K562 (cell line): ENCODE results near the gene MAP2K3. TPM values are rescaled to one million over a fixed set of nuclear protein-coding genes. Genes with fewer than 3 reads are reported as not detected.
"Not testable (repeated sequence)": the region's sequence is repeated elsewhere in the genome, so short reads cannot be mapped to it uniquely, and the experiment has no call there.

ENCODE experiments used
- ATAC-seq: fragments of 200-7000 bp; cut with Tn5 transposase; 3 replicates; pipeline ENCODE4 v1.9.1; 2020; ENCODE audit warnings: moderate library complexity
- BruUV-seq: library from RNA; stranded (reverse); fragments of 400-500 nt; replicated peaks from 2 replicates; lab custom pipeline; 2021; lab: Mats Ljungman, UMichigan
- CTCF ChIA-PET: fragments of 300-600 bp; formaldehyde crosslinking; extraction: SDS; loops from one replicate; lab custom pipeline; 2021; ENCODE audit warnings: low intra/inter-chr PET ratio; lab: Yijun Ruan, JAX
- POLR2A ChIA-PET: fragments of 300-600, 350-650 bp; sonication (Branson Sonifier 250); formaldehyde crosslinking; extraction: SDS; loops from one replicate; lab custom pipeline; 2021; ENCODE audit warnings: antibody characterized with exemption, inconsistent platforms; lab: Yijun Ruan, JAX
- DNase-seq, 4 experiments: peaks; one replicate each; pipeline versions ENCODE4 v3.0.0 to v3.0.0-alpha.2; 2011 to 2018; ENCODE audit warnings: low spot score in 3 of 4, mixed read lengths in 3 of 4; ENCODE audit errors: extremely low read depth in 1 of 4
- FAIRE-seq: peaks from 2 replicates; lab custom pipeline; 2011; peaks lifted over from hg19 to GRCh38; lab: Jason Lieb, UNC
- H2AFZ ChIP-seq: 2 replicates; pipeline ENCODE4 v1.6.0; 2011; ENCODE audit warnings: low read depth, low read length, control low read depth, inconsistent platforms
- H3K27ac ChIP-seq: fragments of 200-600 bp; 3 replicates; pipeline ENCODE4 v1.8.0; 2011; ENCODE audit warnings: low read depth, mild to moderate bottlenecking, control low read depth, inconsistent platforms, low read length, moderate library complexity, mixed read lengths; ENCODE audit errors: extremely low read depth
- H3K27me3 ChIP-seq, 2 experiments: fragments of 300-600 bp in 1 of 2; 2 replicates in 1 of 2; 3 replicates in 1 of 2; pipeline versions ENCODE4 v1.6.0 to v1.8.0; 2011; ENCODE audit warnings: inconsistent platforms in 2 of 2, low read length in 2 of 2, mild to moderate bottlenecking in 1 of 2, mixed read lengths in 1 of 2, moderate library complexity in 1 of 2; ENCODE audit not compliant: control insufficient read depth in 2 of 2, insufficient read depth in 2 of 2
- H3K36me3 ChIP-seq: fragments of 300-600 bp; 3 replicates; pipeline ENCODE4 v1.8.0; 2011; ENCODE audit warnings: mild to moderate bottlenecking, low read length, inconsistent platforms; ENCODE audit not compliant: control insufficient read depth, insufficient read depth
- H3K4me1 ChIP-seq, 2 experiments: fragments of 200-600 bp in 1 of 2; replicated peaks in 1 of 2; 2 replicates in 1 of 2; 3 replicates in 1 of 2; pipeline versions ENCODE4 v1.5.1 to v1.8.0; 2011; ENCODE audit warnings: inconsistent platforms in 2 of 2, low read length in 2 of 2, mild to moderate bottlenecking in 1 of 2, mixed read lengths in 1 of 2, moderate library complexity in 1 of 2; ENCODE audit not compliant: control insufficient read depth in 2 of 2, insufficient read depth in 2 of 2
- H3K4me2 ChIP-seq: 2 replicates; pipeline ENCODE4 v1.6.1; 2011; ENCODE audit warnings: low read length, control low read depth, inconsistent platforms, mixed read lengths; ENCODE audit not compliant: insufficient read depth
- H3K4me3 ChIP-seq: fragments of 200-600 bp; sonication (generic), shearing (Covaris generic); 2 replicates; pipeline ENCODE4 v1.5.1; 2016; ENCODE audit warnings: control low read depth, inconsistent platforms
- H3K79me2 ChIP-seq: fragments of 200-600 bp; 3 replicates; pipeline ENCODE4 v1.8.0; 2011; ENCODE audit warnings: low read length, inconsistent platforms; ENCODE audit not compliant: control insufficient read depth, insufficient read depth
- H3K9ac ChIP-seq, 2 experiments: 2 replicates each; pipeline versions ENCODE4 v1.6.0 to v1.6.1; 2011; ENCODE audit warnings: low read depth in 2 of 2, low read length in 2 of 2, control low read depth in 1 of 2, inconsistent platforms in 1 of 2, mild to moderate bottlenecking in 1 of 2, mixed read lengths in 1 of 2; ENCODE audit not compliant: insufficient read depth in 1 of 2
- H3K9me1 ChIP-seq: one replicate; pipeline ENCODE4 v1.6.0; 2011; ENCODE audit warnings: inconsistent platforms, mild to moderate bottlenecking, low read length, moderate library complexity; ENCODE audit not compliant: control insufficient read depth, insufficient read depth
- H3K9me3 ChIP-seq: replicated peaks from 2 replicates; pipeline ENCODE4 v1.5.1; 2011; ENCODE audit warnings: low read depth, low read length, inconsistent platforms; ENCODE audit not compliant: control insufficient read depth, insufficient read depth
- H4K20me1 ChIP-seq: replicated peaks from 2 replicates; pipeline ENCODE4 v1.6.1; 2011; ENCODE audit warnings: low read length, inconsistent platforms, mixed read lengths; ENCODE audit not compliant: control insufficient read depth, insufficient read depth
- CEBPG ChIP-seq, 3 experiments: fragments of 200-800 bp in 1 of 3; sonication (Bioruptor generic) in 1 of 3; sonication (generic) in 1 of 3; formaldehyde crosslinking in 1 of 3; IDR thresholded peaks in 2 of 3; conservative IDR thresholded peaks in 1 of 3; 2 replicates each; pipeline versions ENCODE4 v1.6.1 to v1.8.0; 2016 to 2022; ENCODE audit warnings: missing compliant biosample characterization in 2 of 3, missing genetic modification characterization in 2 of 3, mild to moderate bottlenecking in 1 of 3, missing genetic modification reagents in 1 of 3
- RBM25 ChIP-seq: fragments of 200-400 bp; formaldehyde crosslinking; IDR thresholded peaks from 2 replicates; pipeline ENCODE4 v1.6.1; 2018; ENCODE audit warnings: low read length, low read depth, moderate library complexity; ENCODE audit not compliant: severe bottlenecking
- YY1 ChIP-seq, 3 experiments: IDR thresholded peaks; 2 replicates each; pipeline ENCODE4 v1.6.1; 2011; ENCODE audit warnings: low read length in 2 of 3, mild to moderate bottlenecking in 2 of 3, moderate library complexity in 2 of 3, borderline replicate concordance in 1 of 3, control low read depth in 1 of 3, low read depth in 1 of 3; ENCODE audit not compliant: insufficient read depth in 3 of 3, insufficient replicate concordance in 2 of 3, control insufficient read depth in 1 of 3, insufficient read length in 1 of 3; ENCODE audit errors: extremely low read depth in 1 of 3
- WGBS: fragments of 100-300 bp; shearing (Covaris generic); methylation state at CpG from one replicate; pipeline ENCODE4 v1.1.6; 2016; ENCODE audit warnings: low coverage, mixed read lengths; ENCODE audit not compliant: insufficient coverage; ENCODE audit errors: missing lambda C conversion rate; 5-methylcytosine and 5-hydroxymethylcytosine counted together
- in situ Hi-C: fragments of 300-500 bp; cut with MboI; formaldehyde crosslinking; loops from 4 replicates; pipeline ENCODE4 v1.15.0; 2018; ENCODE audit warnings: inconsistent platforms, mixed read lengths
- intact Hi-C: fragments of 100-400 bp; cut with micrococcal nuclease; formaldehyde crosslinking; loops from 2 replicates; pipeline ENCODE4 v1.14.2; 2022
- polyA plus RNA-seq, 8 experiments: library from polyadenylated mRNA; depleted of rRNA in 4 of 8; stranded (reverse) in 5 of 8; unstranded in 3 of 8; fragments of >200 nt; fragmentation: Nextera tagmentation in 2 of 8; fragmentation: Illumina TruSeq in 1 of 8; extraction: Ambion mirVana in 2 of 8; extraction: Trizol in 1 of 8; gene quantifications; 2 replicates each; pipeline versions ENCODE4 v1.2.1 to v1.2.3, GENCODE V29; 2011 to 2014; ENCODE audit warnings: inconsistent platforms in 1 of 8, missing spikeins in 1 of 8
- total RNA-seq, 7 experiments: library from RNA; depleted of rRNA in 6 of 7; stranded (reverse); fragments of >200 nt in 6 of 7; fragmentation: Illumina TruSeq in 2 of 7; extraction: Trizol in 2 of 7; gene quantifications; 2 replicates each; pipeline versions ENCODE4 v1.2.1 to v1.2.3, GENCODE V29; 2011 to 2021; ENCODE audit warnings: low replicate concordance in 1 of 7
- TF ChIP-seq, protein P1 (sequence below), 2 experiments: fragments of 450-650 bp in 1 of 2; sonication (generic) in 1 of 2; formaldehyde crosslinking in 1 of 2; IDR thresholded peaks in 1 of 2; conservative IDR thresholded peaks in 1 of 2; 2 replicates each; pipeline versions ENCODE4 v1.6.1 to v1.8.1; 2016 to 2023; ENCODE audit warnings: mild to moderate bottlenecking in 2 of 2, moderate library complexity in 2 of 2, inconsistent platforms in 1 of 2, missing genetic modification reagents in 1 of 2

MAP2K3 gene
- total and polyA plus RNA-seq, 9 of the 15 experiments (the other 6 are each of a cell fraction or from before 2014, with no cell fraction given) = 0.18 to 14.8 (median 3.5) TPM

GRCh38 chr17:21336541-21337294 is 52.2 kb downstream of the MAP2K3 start:
- WGBS = 17% methylated on average over 3 of the region's 4 CpGs
- H2AFZ ChIP-seq, CTCF ChIA-PET, H3K27me3 ChIP-seq, H3K4me2 ChIP-seq, H4K20me1 ChIP-seq, H3K9me3 ChIP-seq, H3K27ac ChIP-seq: not testable (repeated sequence)
- ATAC-seq = peak; percentile 54
- DNase-seq = peak in 1 of 4 experiments; percentile 12
- TF ChIP-seq YY1 (IDR thresholded peaks at IDR 0.05; ENCODE audit: borderline replicate concordance in 1 of 3, control insufficient read depth in 1 of 3, extremely low read depth in 1 of 3, insufficient read depth in 3 of 3, insufficient read length in 1 of 3, insufficient replicate concordance in 2 of 3, low read depth in 1 of 3, low read length in 2 of 3) (peak in 1 of 3 experiments; percentile 6), CEBPG (CRISPR knock-in tag; IDR thresholded peaks at IDR 0.05) (peak; percentile 73), CEBPG (tag; conservative IDR thresholded peaks at IDR 0.05 in 1 of 2, IDR thresholded peaks at IDR 0.05 in 1 of 2) (peak in 1 of 2 experiments; percentile 44; a peak in 1 of 4 replicates), RBM25 (peak; percentile 44)
- TF ChIP-seq, protein P1, sequence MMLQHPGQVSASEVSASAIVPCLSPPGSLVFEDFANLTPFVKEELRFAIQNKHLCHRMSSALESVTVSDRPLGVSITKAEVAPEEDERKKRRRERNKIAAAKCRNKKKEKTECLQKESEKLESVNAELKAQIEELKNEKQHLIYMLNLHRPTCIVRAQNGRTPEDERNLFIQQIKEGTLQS (IDR thresholded peaks at IDR 0.05) = peak; percentile 43; the same call in 1 of the 2 replicates
- TF ChIP-seq, protein P1 (CRISPR knock-in tag; conservative IDR thresholded peaks at IDR 0.05) = not testable (repeated sequence)
- TF ChIP-seq, all 486 proteins: peak for 4; not testable (repeated sequence) for 482
- in situ Hi-C loops, H3K9me1 ChIP-seq, intact Hi-C loops, H3K4me3 ChIP-seq, BruUV-seq, POLR2A ChIA-PET, H3K4me1 ChIP-seq, H3K9ac ChIP-seq, FAIRE-seq, H3K36me3 ChIP-seq, H3K79me2 ChIP-seq: not testable (repeated sequence)

DNA sequence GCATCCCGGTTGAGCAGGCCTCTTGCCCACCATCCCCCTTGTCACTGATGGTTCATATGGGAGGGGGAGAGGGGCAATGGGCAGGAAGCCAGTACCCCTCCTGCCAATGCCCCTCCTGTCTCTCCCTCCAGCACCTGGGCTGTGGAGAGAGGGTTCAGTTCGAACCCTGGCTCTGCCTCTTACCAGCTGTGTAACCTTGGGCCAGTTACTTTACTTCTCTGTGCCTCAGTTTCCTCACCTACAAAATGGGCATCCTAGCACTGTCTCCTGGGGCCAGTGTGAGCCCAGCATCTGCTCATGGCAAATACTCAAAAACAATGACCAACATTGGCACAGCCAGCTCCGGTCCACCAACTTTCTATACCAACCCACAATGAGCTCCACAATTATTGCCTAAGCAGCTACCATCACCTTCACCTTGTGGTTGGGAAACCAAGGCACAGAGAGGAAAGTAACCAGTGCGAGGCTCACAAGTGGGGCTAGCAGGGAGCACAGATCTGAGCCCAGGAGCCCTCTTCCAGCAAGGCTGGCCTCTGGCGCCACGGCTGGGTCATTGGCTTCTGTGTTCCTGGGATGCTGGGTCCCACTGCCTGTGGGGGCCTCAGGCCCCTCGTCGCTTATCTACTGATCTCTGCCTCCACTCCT is 53.6 kb downstream of the MAP2K3 start:
- intact Hi-C loops, H3K9me1 ChIP-seq, in situ Hi-C loops, H3K4me3 ChIP-seq, POLR2A ChIA-PET, H3K27ac ChIP-seq, ATAC-seq, H3K27me3 ChIP-seq, H4K20me1 ChIP-seq, H3K9me3 ChIP-seq, H3K79me2 ChIP-seq, H3K4me2 ChIP-seq, H3K4me1 ChIP-seq, FAIRE-seq, H3K9ac ChIP-seq, BruUV-seq, H2AFZ ChIP-seq, DNase-seq, CTCF ChIA-PET, H3K36me3 ChIP-seq: not testable (repeated sequence)
- WGBS = 5% methylated on average over 8 of the region's 8 CpGs
